ENCODE measurements around the gene CAMTA1.
A peak's percentile ranks its signal among the peaks of the same experiment; 100 is the strongest.

The CAMTA1 gene

DNA sequence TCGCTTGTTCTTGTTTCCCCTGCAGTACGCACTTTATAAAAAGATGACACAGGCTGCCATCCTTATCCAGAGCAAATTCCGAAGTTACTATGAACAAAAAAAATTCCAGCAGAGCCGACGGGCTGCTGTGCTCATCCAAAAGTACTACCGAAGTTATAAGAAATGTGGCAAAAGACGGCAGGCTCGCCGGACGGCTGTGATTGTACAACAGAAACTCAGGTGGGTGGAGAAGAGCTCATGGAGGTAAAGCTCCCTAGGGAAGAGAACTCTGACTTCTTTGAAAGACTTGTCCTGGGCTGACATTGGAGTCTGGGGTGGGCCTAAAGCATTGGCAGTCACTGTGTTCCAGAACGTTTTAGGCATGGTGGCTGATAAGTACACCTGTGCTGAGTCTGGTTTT lies 965.9 kb downstream of the CAMTA1 start:
- CTCF ChIA-PET = interaction anchor here (3.6 kb wide), 1 partner anchor 83 kb away, joined by 82 read pairs; no protein-coding TSS in a partner anchor
- no peak for DNase-seq (ENCODE audit: extremely low spot score)
- TF ChIP-seq, protein P1, sequence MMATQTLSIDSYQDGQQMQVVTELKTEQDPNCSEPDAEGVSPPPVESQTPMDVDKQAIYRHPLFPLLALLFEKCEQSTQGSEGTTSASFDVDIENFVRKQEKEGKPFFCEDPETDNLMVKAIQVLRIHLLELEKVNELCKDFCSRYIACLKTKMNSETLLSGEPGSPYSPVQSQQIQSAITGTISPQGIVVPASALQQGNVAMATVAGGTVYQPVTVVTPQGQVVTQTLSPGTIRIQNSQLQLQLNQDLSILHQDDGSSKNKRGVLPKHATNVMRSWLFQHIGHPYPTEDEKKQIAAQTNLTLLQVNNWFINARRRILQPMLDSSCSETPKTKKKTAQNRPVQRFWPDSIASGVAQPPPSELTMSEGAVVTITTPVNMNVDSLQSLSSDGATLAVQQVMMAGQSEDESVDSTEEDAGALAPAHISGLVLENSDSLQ (IDR thresholded peaks at IDR 0.05) = no peak
- TF ChIP-seq NFRKB (IDR thresholded peaks at IDR 0.05) = no peak
- no peak for TF ChIP-seq BHLHE40 (IDR thresholded peaks at IDR 0.05; ENCODE audit: borderline replicate concordance)
- TF ChIP-seq SUZ12 (IDR thresholded peaks at IDR 0.05) = no peak
- no peak for TF ChIP-seq FOXM1 (IDR thresholded peaks at IDR 0.05; ENCODE audit: borderline replicate concordance)
- TF ChIP-seq FOXA1 (IDR thresholded peaks at IDR 0.05) = no peak
- TF ChIP-seq FOXK2 (IDR thresholded peaks at IDR 0.05) = no peak
- TF ChIP-seq ZNF384 (IDR thresholded peaks at IDR 0.05) = no peak
- TF ChIP-seq ARNT (IDR thresholded peaks at IDR 0.05) = no peak
- no peak for TF ChIP-seq SP1 (IDR thresholded peaks at IDR 0.05)
- TF ChIP-seq ELF4 (IDR thresholded peaks at IDR 0.05) = no peak
- TF ChIP-seq CTBP1 (IDR thresholded peaks at IDR 0.05; ENCODE audit: borderline replicate concordance) = no peak
- no peak for TF ChIP-seq HDGF (IDR thresholded peaks at IDR 0.05; ENCODE audit: borderline replicate concordance)
- TF ChIP-seq LEF1 (IDR thresholded peaks at IDR 0.05; ENCODE audit: borderline replicate concordance) = no peak
- POLR2A ChIA-PET = interaction anchor here (1.9 kb wide), 1 partner anchor 47 kb away, joined by 10 read pairs; no protein-coding TSS in a partner anchor

DNA sequence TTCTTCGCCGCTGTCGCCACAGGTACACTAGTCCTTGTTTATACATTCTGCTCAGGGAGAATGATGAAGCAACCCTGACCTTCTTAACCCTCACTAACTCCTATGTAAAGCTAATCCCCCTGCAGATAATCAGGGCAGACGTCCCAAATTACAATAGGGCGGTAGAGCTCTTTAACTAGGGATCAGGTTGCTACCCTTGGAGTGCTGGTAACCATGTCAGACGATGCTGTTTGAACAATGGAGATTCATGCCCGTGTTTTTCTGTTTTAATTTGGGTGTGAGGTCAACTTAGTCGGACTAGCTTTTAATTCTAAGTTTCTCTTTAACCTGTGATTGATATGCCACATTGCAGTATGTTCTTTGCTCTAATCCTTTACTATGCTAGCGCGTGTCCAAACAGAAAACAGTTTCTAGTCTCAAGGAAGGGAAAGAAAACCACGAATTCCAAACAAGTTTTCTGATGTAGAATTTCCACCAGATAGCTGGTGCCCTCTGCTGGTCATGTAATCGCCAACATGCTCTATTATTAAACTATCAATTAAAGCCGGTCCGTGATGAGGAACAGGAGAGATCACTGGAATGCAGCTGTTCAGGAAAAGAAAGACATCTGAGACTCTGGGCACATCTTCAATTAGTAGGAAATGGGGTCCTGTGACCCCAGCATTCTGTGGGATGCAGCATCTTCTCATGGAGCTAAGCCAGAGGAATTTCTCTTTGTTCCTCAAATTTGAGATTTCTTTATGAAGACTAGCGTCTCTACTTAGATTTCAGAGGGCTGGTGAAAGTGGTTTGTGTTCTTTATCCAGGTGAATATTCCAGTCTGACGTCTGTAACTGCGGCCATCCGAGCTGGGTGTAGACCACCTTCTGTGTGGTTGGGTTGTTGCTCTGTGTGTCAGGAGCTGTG lies 967.5 kb downstream of the CAMTA1 start:
- DNase-seq (ENCODE audit: extremely low spot score) = peak; percentile 51
- TF ChIP-seq ZNF384 (IDR thresholded peaks at IDR 0.05) (no peak), NFRKB (IDR thresholded peaks at IDR 0.05) (no peak), L3MBTL2 (conservative IDR thresholded peaks at IDR 0.05) (no peak), ELF4 (IDR thresholded peaks at IDR 0.05) (no peak), SUZ12 (IDR thresholded peaks at IDR 0.05) (no peak)
- TF ChIP-seq, protein P1 (IDR thresholded peaks at IDR 0.05) = peak; percentile 31; the same call in 1 of the 2 replicates
- CTCF ChIA-PET = interaction anchor here (0.6 to 3.6 kb wide), 13 partner anchors 9 to 904 kb away, joined by 3 to 82 read pairs (median 5); no protein-coding TSS in a partner anchor
- POLR2A ChIA-PET = interaction anchor here (0.8 to 1.9 kb wide), 3 partner anchors 18 to 85 kb away, joined by 4 to 10 read pairs (median 5); partner anchors contain the start of gene VAMP3

DNA sequence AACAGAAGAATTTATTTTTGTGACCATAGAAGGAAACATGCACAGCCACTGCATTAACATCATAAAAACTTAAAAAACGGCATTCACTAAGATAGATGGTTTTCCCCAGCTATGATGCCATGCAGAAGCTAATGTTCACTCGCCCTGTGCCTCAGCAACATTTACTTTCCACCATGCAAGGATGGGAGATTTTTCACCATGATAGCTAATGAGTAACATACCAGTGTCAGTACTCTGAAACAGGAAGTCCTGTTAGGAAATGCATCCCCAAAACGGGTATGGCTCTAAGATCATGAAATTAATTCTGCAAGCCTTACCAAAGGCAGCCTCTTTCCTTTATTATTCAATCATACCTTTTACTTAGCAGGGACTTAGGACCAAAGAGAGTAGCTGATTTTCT lies 968.4 kb downstream of the CAMTA1 start:
- ChIA-PET CTCF (interaction anchor here (0.6 to 3.6 kb wide), 7 partner anchors 8 to 903 kb away, joined by 3 to 82 read pairs (median 15); no protein-coding TSS in a partner anchor), POLR2A (no interaction called here)
- TF ChIP-seq ARNT (IDR thresholded peaks at IDR 0.05) (no peak), FOXK2 (IDR thresholded peaks at IDR 0.05) (no peak), TARDBP (IDR thresholded peaks at IDR 0.05) (no peak), FOXM1 (IDR thresholded peaks at IDR 0.05; ENCODE audit: borderline replicate concordance) (no peak), ZNF384 (IDR thresholded peaks at IDR 0.05) (no peak), LEF1 (IDR thresholded peaks at IDR 0.05; ENCODE audit: borderline replicate concordance) (no peak), CTBP1 (IDR thresholded peaks at IDR 0.05; ENCODE audit: borderline replicate concordance) (no peak), SUZ12 (IDR thresholded peaks at IDR 0.05) (no peak), HDGF (IDR thresholded peaks at IDR 0.05; ENCODE audit: borderline replicate concordance) (no peak), ELF4 (IDR thresholded peaks at IDR 0.05) (no peak), FOXA1 (IDR thresholded peaks at IDR 0.05) (no peak), BHLHE40 (IDR thresholded peaks at IDR 0.05; ENCODE audit: borderline replicate concordance) (no peak), NFRKB (IDR thresholded peaks at IDR 0.05) (no peak), L3MBTL2 (conservative IDR thresholded peaks at IDR 0.05) (no peak), SP1 (IDR thresholded peaks at IDR 0.05) (no peak)
- TF ChIP-seq, protein P1 (IDR thresholded peaks at IDR 0.05) = no peak
- DNase-seq (ENCODE audit: extremely low spot score) = no peak

DNA sequence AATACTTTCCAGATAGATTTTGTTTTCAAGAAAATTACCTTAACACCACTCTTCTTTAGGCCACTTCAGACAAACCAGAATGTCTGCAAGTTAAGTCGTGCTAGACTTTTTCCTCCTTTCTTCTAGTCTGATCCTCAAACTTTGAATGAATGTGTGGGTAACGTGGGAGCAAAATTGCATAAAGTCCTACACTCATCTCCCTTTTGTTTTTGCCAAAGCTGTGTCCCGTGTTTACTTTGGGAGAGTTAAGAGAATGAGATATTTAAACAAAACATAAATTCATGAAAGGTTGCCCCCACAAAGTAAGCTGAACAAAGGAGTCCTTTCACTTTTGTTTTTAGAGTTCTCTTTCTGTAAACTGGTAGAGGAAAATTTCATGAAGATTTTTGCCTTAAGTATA lies 969.0 kb downstream of the CAMTA1 start:
- DNase-seq (ENCODE audit: extremely low spot score) = no peak
- TF ChIP-seq HDGF (IDR thresholded peaks at IDR 0.05; ENCODE audit: borderline replicate concordance) (no peak), ZNF384 (IDR thresholded peaks at IDR 0.05) (no peak), FOXK2 (IDR thresholded peaks at IDR 0.05) (no peak), TARDBP (IDR thresholded peaks at IDR 0.05) (no peak), CTBP1 (IDR thresholded peaks at IDR 0.05; ENCODE audit: borderline replicate concordance) (no peak), SUZ12 (IDR thresholded peaks at IDR 0.05) (no peak), FOXM1 (IDR thresholded peaks at IDR 0.05; ENCODE audit: borderline replicate concordance) (no peak), NFRKB (IDR thresholded peaks at IDR 0.05) (no peak), L3MBTL2 (conservative IDR thresholded peaks at IDR 0.05) (no peak), BHLHE40 (IDR thresholded peaks at IDR 0.05; ENCODE audit: borderline replicate concordance) (no peak), LEF1 (IDR thresholded peaks at IDR 0.05; ENCODE audit: borderline replicate concordance) (no peak), FOXA1 (IDR thresholded peaks at IDR 0.05) (no peak), ARNT (IDR thresholded peaks at IDR 0.05) (no peak), ELF4 (IDR thresholded peaks at IDR 0.05) (no peak), SP1 (IDR thresholded peaks at IDR 0.05) (no peak)
- TF ChIP-seq, protein P1 (IDR thresholded peaks at IDR 0.05) = no peak
- ChIA-PET POLR2A (no interaction called here), CTCF (interaction anchor here (0.7 to 3.6 kb wide), 3 partner anchors 86 to 1021 kb away, joined by 4 to 82 read pairs (median 15); no protein-coding TSS in a partner anchor)

- peak; percentile 24 for DNase-seq (ENCODE audit: extremely low spot score)
- ChIA-PET POLR2A (interaction anchor here (1.0 kb wide), 1 partner anchor 86 kb away, joined by 3 read pairs; no protein-coding TSS in a partner anchor), CTCF (interaction anchor here (0.6 to 1.4 kb wide), 4 partner anchors 24 to 511 kb away, joined by 4 to 7 read pairs (median 5); no protein-coding TSS in a partner anchor)
- TF ChIP-seq TARDBP (IDR thresholded peaks at IDR 0.05) (no peak), SUZ12 (IDR thresholded peaks at IDR 0.05) (no peak), ZNF384 (IDR thresholded peaks at IDR 0.05) (no peak), BHLHE40 (IDR thresholded peaks at IDR 0.05; ENCODE audit: borderline replicate concordance) (no peak), HDGF (IDR thresholded peaks at IDR 0.05; ENCODE audit: borderline replicate concordance) (no peak), ELF4 (IDR thresholded peaks at IDR 0.05) (no peak)
- TF ChIP-seq, protein P1 (IDR thresholded peaks at IDR 0.05) = no peak
Observed at GRCh38 chr1:7755448-7755847, 970.2 kb downstream of the CAMTA1 start.
